HepG2 (cell line): ENCODE results near the gene TEFM. TPM values are rescaled to one million over a fixed set of nuclear protein-coding genes. Genes with fewer than 3 reads are reported as not detected.

Source experiments
- ATAC-seq: fragments of 200-7000 bp; cut with Tn5 transposase; 3 replicates; pipeline ENCODE4 v1.9.1; 2020; ENCODE audit warnings: mild to moderate bottlenecking, moderate library complexity
- BruUV-seq: library from RNA; stranded (reverse); fragments of 400-500 nt; replicated peaks from 2 replicates; lab custom pipeline; 2021; lab: Mats Ljungman, UMichigan
- CTCF ChIA-PET: fragments of 300-600 bp; formaldehyde crosslinking; extraction: SDS; loops from one replicate; lab custom pipeline; 2021; ENCODE audit warnings: low total read pairs, inconsistent platforms, low intra/inter-chr PET ratio; lab: Yijun Ruan, JAX
- POLR2A ChIA-PET: fragments of 350-600 bp; sonication (Branson Sonifier 250); formaldehyde crosslinking; loops from one replicate; lab custom pipeline; 2020; ENCODE audit warnings: antibody characterized with exemption, inconsistent platforms; lab: Yijun Ruan, JAX
- DNase-seq: peaks from one replicate; pipeline ENCODE4 v3.0.0-alpha.2; 2015; ENCODE audit warnings: low spot score
- FAIRE-seq: peaks from 3 replicates; lab custom pipeline; 2011; peaks lifted over from hg19 to GRCh38; lab: Jason Lieb, UNC
- H2AFZ ChIP-seq: one replicate; pipeline ENCODE4 v1.6.1; 2011; ENCODE audit warnings: low read length, inconsistent platforms
- H3K27ac ChIP-seq: fragments of 300-600 bp; 3 replicates; pipeline ENCODE4 v1.8.0; 2011; ENCODE audit warnings: mixed run types, mild to moderate bottlenecking, mixed read lengths, low read length, inconsistent platforms; ENCODE audit not compliant: insufficient read depth; ENCODE audit errors: extremely low read length
- H3K27me3 ChIP-seq, 2 experiments: fragments of 200-600 bp in 1 of 2; 2 replicates in 1 of 2; 3 replicates in 1 of 2; pipeline versions ENCODE4 v1.6.0 to v1.8.0; 2011; ENCODE audit warnings: low read length in 2 of 2, mild to moderate bottlenecking in 2 of 2, moderate library complexity in 2 of 2, inconsistent platforms in 1 of 2; ENCODE audit not compliant: insufficient read depth in 2 of 2, control insufficient read depth in 1 of 2
- H3K36me3 ChIP-seq, 2 experiments: fragments of 200-600 bp in 1 of 2; replicated peaks in 1 of 2; 2 replicates in 1 of 2; 3 replicates in 1 of 2; pipeline versions ENCODE4 v1.5.1 to v1.8.0; 2011; ENCODE audit warnings: low read length in 2 of 2, inconsistent platforms in 1 of 2; ENCODE audit not compliant: insufficient read depth in 2 of 2, control insufficient read depth in 1 of 2
- H3K4me1 ChIP-seq: 2 replicates; pipeline ENCODE4 v1.5.1; 2012; ENCODE audit warnings: low read length, inconsistent platforms; ENCODE audit not compliant: insufficient read depth
- H3K4me2 ChIP-seq: 2 replicates; pipeline ENCODE4 v1.6.0; 2011; ENCODE audit warnings: low read depth, low read length, inconsistent platforms
- H3K4me3 ChIP-seq, 3 experiments: fragments of 200-600 bp in 1 of 3; sonication (generic), shearing (Covaris generic) in 1 of 3; replicated peaks in 1 of 3; 2 replicates each; pipeline ENCODE4 v1.5.1; 2011 to 2016; ENCODE audit warnings: low read length in 3 of 3, inconsistent platforms in 2 of 3, low read depth in 2 of 3, mild to moderate bottlenecking in 2 of 3, control low read depth in 1 of 3, mixed read lengths in 1 of 3; ENCODE audit not compliant: insufficient read depth in 1 of 3
- H3K79me2 ChIP-seq: one replicate; pipeline ENCODE4 v1.6.1; 2011; ENCODE audit warnings: low read length, inconsistent platforms; ENCODE audit not compliant: insufficient read depth
- H3K9ac ChIP-seq: 2 replicates; pipeline ENCODE4 v1.6.0; 2011; ENCODE audit warnings: mild to moderate bottlenecking, low read depth, low read length, inconsistent platforms; ENCODE audit not compliant: insufficient read depth
- H3K9me3 ChIP-seq: 2 replicates; pipeline ENCODE4 v1.5.1; 2012; ENCODE audit warnings: mild to moderate bottlenecking, low read length
- H4K20me1 ChIP-seq: 2 replicates; pipeline ENCODE4 v1.6.0; 2011; ENCODE audit warnings: inconsistent platforms, mild to moderate bottlenecking, low read length, moderate library complexity; ENCODE audit not compliant: insufficient read depth
- ATF6 ChIP-seq: sonication (generic); formaldehyde crosslinking; conservative IDR thresholded peaks from 2 replicates; pipeline ENCODE4 v1.4.0; 2020; ENCODE audit warnings: missing genetic modification reagents
- CENPBD1 ChIP-seq: sonication (generic); formaldehyde crosslinking; IDR thresholded peaks from 2 replicates; pipeline ENCODE4 v1.8.0; 2022; ENCODE audit warnings: missing genetic modification reagents, low read depth, mild to moderate bottlenecking, borderline replicate concordance
- CENPX ChIP-seq: sonication (generic); formaldehyde crosslinking; IDR thresholded peaks from 2 replicates; pipeline ENCODE4 v1.9.0; 2021; ENCODE audit warnings: mild to moderate bottlenecking, missing genetic modification reagents, moderate library complexity
- HMGXB3 ChIP-seq: sonication (generic); formaldehyde crosslinking; IDR thresholded peaks from 2 replicates; pipeline ENCODE4 v1.4.0; 2020; ENCODE audit warnings: missing genetic modification reagents, borderline replicate concordance
- IKZF1 ChIP-seq: fragments of 450-650 bp; IDR thresholded peaks from 2 replicates; pipeline ENCODE4 v1.7.1; 2016
- NBN ChIP-seq: fragments of 450-650 bp; conservative IDR thresholded peaks from 2 replicates; pipeline ENCODE4 v1.6.1; 2017
- PHF20 ChIP-seq: sonication (generic); formaldehyde crosslinking; IDR thresholded peaks from 2 replicates; pipeline ENCODE4 v1.5.0; 2020; ENCODE audit warnings: mild to moderate bottlenecking, missing genetic modification reagents
- PRPF4 ChIP-seq: fragments of 200-400 bp; formaldehyde crosslinking; IDR thresholded peaks from 2 replicates; pipeline ENCODE4 v1.6.1; 2016; ENCODE audit warnings: low read length, low read depth; ENCODE audit not compliant: poor library complexity, severe bottlenecking
- SALL2 ChIP-seq: sonication (generic); formaldehyde crosslinking; IDR thresholded peaks from 2 replicates; pipeline ENCODE4 v1.8.1; 2023; ENCODE audit warnings: mild to moderate bottlenecking, missing genetic modification reagents, inconsistent platforms
- TFDP1 ChIP-seq: IDR thresholded peaks from 2 replicates; pipeline ENCODE4 v1.6.1; 2016; ENCODE audit warnings: missing compliant biosample characterization, missing genetic modification reagents, borderline replicate concordance
- ZNF382 ChIP-seq: sonication (generic); formaldehyde crosslinking; IDR thresholded peaks from 2 replicates; pipeline ENCODE4 v1.5.0; 2020; ENCODE audit warnings: missing genetic modification reagents, mild to moderate bottlenecking, borderline replicate concordance
- ZNF484 ChIP-seq: sonication (generic); formaldehyde crosslinking; IDR thresholded peaks from 2 replicates; pipeline ENCODE4 v1.5.1; 2020; ENCODE audit warnings: mild to moderate bottlenecking, low read depth, missing genetic modification reagents, borderline replicate concordance
- ZNF567 ChIP-seq: sonication (generic); formaldehyde crosslinking; IDR thresholded peaks from 2 replicates; pipeline ENCODE4 v1.8.1; 2023; ENCODE audit warnings: mild to moderate bottlenecking, missing genetic modification reagents, borderline replicate concordance
- ZNF672 ChIP-seq: sonication (generic); formaldehyde crosslinking; IDR thresholded peaks from 2 replicates; pipeline ENCODE4 v1.8.1; 2022; ENCODE audit warnings: missing genetic modification reagents
- ZNF777 ChIP-seq: sonication (generic); formaldehyde crosslinking; IDR thresholded peaks from 2 replicates; pipeline ENCODE4 v1.4.0; 2020; ENCODE audit warnings: missing genetic modification reagents
- ZNF83 ChIP-seq: sonication (generic); formaldehyde crosslinking; IDR thresholded peaks from 2 replicates; pipeline ENCODE4 v1.4.0; 2020; ENCODE audit warnings: missing genetic modification reagents, mild to moderate bottlenecking, borderline replicate concordance
- ZNF891 ChIP-seq: sonication (generic); formaldehyde crosslinking; IDR thresholded peaks from 2 replicates; pipeline ENCODE4 v1.5.0; 2020; ENCODE audit warnings: mild to moderate bottlenecking, missing genetic modification reagents
- ZSCAN9 ChIP-seq: IDR thresholded peaks from 2 replicates; pipeline ENCODE4 v1.6.1; 2016; ENCODE audit warnings: borderline replicate concordance
- WGBS: methylation state at CpG from one replicate; pipeline ENCODE4 v1.1.6; 2017; ENCODE audit warnings: low lambda C conversion rate; 5-methylcytosine and 5-hydroxymethylcytosine counted together
- in situ Hi-C: cut with HindIII; loops from 2 replicates; pipeline ENCODE4 v1.10.0; 2017; ENCODE audit warnings: low pct_unique_long_range_greater_than_20kb; ENCODE audit not compliant: extremely low pct_ligation_motif_present
- intact Hi-C: fragments of 100-400 bp; cut with micrococcal nuclease; formaldehyde crosslinking; loops from one replicate; pipeline ENCODE4 v1.10.0; 2022; ENCODE audit not compliant: unreplicated experiment
- polyA plus RNA-seq, 8 experiments: library from polyadenylated mRNA; depleted of rRNA in 3 of 8; stranded (reverse) in 7 of 8; unstranded in 1 of 8; fragments of >200 nt; fragmentation: Illumina TruSeq in 4 of 8; extraction: Trizol in 4 of 8; gene quantifications; 2 replicates each; pipeline versions ENCODE4 v1.2.1 to v1.2.3, GENCODE V29; 2011 to 2016; ENCODE audit warnings: low read depth in 4 of 8, missing spikeins in 1 of 8, mixed read lengths in 1 of 8; ENCODE audit not compliant: insufficient read depth in 1 of 8
- total RNA-seq, 5 experiments: library from RNA; depleted of rRNA; stranded (reverse); fragments of >200 nt; fragmentation: Illumina TruSeq; extraction: Trizol; gene quantifications; 2 replicates each; pipeline ENCODE4 v1.2.3, GENCODE V29; 2016; ENCODE audit warnings: low read depth in 1 of 5

Gene TEFM
- total and polyA plus RNA-seq, 2 of the 13 experiments (the other 11 are each of a cell fraction or from before 2014, with no cell fraction given), result 7.0 to 20.0 TPM

- CTCF ChIA-PET, result no interaction called here
- intact Hi-C loops (no loop called here), in situ Hi-C loops (no loop called here)
- TF ChIP-seq ZNF83 (CRISPR knock-in tag) (no peak), CENPX (CRISPR knock-in tag) (no peak), HMGXB3 (CRISPR knock-in tag) (no peak), ZNF382 (CRISPR knock-in tag) (no peak), NBN (no peak), ATF6 (CRISPR knock-in tag) (no peak), PRPF4 (no peak), ZNF777 (CRISPR knock-in tag) (no peak), ZNF484 (no peak), TFDP1 (CRISPR knock-in tag) (no peak), ZSCAN9 (CRISPR knock-in tag) (no peak), ZNF567 (CRISPR knock-in tag) (no peak), ZNF672 (CRISPR knock-in tag) (no peak), ZNF891 (CRISPR knock-in tag) (no peak), PHF20 (CRISPR knock-in tag) (no peak), IKZF1 (no peak), CENPBD1 (CRISPR knock-in tag) (no peak), SALL2 (no peak)
- Histone ChIP-seq H3K79me2 (no peaks in the 10 kb centered on the region), H4K20me1 (no peaks in the 10 kb centered on the region), H3K9me3 (no peaks in the 10 kb centered on the region), H2AFZ (no peak overlapping the region), H3K27ac (no peak overlapping the region), H3K9ac (no peak overlapping the region), H3K4me1 (no peaks in the 10 kb centered on the region), H3K27me3 (no peaks in the 10 kb centered on the region), H3K36me3 (peaks cover 3 to 9% of the 10 kb centered on the region in 2 experiments; a peak in 2 of 5 replicates), H3K4me3 (no peak overlapping the region), H3K4me2 (no peak overlapping the region)
- WGBS, result 99% methylated on average over 5 of the region's 5 CpGs
- DNase-seq (no peak), FAIRE-seq (no peak), ATAC-seq (no peak)
- POLR2A ChIA-PET, result no interaction called here
- no TSS peak for BruUV-seq
Observed at GRCh38 chr17:30886187-30886586, 19.9 kb downstream of the TEFM start.
